HG03469 (cell line): ENCODE data around the gene GRK4.
"Not testable (repeated sequence)": the region's sequence is repeated elsewhere in the genome, so short reads cannot be mapped to it uniquely, and the experiment has no call there.

Experiments
- ATAC-seq: cut with Tn5 transposase; IDR thresholded peaks from one replicate; pipeline ENCODE4 v1.9.1; 2021; ENCODE audit warnings: mild to moderate bottlenecking, moderate library complexity, moderate number of reproducible peaks; ENCODE audit not compliant: unreplicated experiment

The GRK4 gene

DNA sequence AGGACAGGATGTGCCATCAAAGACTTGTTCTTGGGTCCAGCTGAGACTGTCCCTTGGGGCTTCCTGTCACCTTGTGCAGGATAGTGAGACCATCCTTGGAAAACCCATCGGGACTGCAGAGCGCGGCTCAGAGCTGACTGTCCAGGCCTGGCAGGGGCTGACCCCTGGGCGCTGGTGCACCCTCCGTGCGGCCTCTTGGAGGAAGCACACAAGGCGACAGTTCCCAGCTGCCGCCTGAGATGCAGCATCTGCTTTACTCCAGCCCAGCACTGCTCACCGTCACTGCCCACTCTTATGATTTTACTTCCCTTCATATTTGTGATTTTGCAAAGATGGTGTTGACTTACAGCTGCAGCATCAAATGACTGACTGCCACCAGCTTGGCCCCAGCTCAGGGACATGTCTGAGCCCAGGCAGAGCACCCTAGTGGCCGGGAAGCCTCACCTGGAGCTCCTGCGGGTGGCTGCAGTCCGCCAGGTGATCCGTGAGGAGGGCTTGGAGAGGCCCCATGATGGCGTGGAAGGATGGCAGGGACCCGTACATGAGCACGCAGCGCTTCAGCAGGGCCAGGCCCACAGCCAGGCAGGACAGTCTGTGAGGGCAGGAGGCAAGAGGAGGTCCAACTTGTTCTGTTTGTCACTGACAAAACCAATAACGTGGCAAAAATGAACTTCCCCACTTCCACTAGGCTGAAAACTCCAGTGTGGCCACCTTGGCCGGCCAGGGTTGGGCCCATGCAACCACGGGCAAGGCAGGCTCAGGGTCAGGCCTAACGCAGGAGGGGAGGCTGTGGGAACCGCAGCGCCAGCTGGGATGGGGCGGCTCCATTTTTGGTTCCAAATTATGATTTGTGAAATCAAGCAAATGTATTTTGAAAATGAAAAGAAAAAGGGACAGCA lies 22.0 kb upstream of the GRK4 start:
- no peak for ATAC-seq

- no peak for ATAC-seq
Observed at GRCh38 chr4:2942037-2942531, 21.3 kb upstream of the GRK4 start.

DNA sequence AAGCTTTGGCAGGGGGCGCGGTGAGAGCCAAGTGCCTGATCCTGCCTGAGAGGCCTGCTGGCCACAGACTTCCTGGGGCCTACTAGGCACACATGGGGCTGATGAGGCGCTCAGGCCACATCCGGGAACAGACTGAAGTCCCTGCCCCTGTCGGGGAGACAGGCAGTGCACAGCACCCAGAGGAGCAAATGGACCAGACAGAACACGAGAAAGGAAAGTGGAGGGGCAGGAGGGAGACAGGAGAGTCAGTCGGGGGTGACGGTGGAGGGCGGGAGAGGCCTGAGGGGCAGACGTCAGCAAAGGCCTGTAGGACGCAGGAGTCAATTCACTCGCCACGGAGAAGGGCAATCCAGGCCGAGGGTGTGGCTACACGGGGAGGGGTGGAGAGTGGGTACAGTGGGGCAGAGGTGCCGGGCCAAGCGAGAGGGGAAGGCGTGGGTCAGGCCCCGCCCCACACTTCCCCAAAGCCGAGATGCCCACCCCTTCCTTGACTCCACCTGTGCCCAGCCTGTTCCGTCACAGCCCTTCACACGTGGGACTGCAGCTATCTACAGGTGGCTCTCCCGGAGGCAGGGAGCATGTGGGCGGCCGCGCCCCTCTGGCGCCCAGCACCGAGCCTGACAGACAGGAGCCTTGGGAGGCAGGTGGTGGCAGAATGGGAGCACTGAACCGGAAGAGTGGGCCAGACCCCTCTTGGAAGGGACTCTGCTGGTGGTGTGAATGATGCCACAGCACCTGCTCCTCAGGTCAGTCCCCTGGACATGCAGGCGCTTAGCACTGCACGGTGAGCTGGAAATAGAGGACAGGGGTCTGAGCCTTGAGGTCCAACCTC lies 20.6 kb upstream of the GRK4 start:
- no peak for ATAC-seq

DNA sequence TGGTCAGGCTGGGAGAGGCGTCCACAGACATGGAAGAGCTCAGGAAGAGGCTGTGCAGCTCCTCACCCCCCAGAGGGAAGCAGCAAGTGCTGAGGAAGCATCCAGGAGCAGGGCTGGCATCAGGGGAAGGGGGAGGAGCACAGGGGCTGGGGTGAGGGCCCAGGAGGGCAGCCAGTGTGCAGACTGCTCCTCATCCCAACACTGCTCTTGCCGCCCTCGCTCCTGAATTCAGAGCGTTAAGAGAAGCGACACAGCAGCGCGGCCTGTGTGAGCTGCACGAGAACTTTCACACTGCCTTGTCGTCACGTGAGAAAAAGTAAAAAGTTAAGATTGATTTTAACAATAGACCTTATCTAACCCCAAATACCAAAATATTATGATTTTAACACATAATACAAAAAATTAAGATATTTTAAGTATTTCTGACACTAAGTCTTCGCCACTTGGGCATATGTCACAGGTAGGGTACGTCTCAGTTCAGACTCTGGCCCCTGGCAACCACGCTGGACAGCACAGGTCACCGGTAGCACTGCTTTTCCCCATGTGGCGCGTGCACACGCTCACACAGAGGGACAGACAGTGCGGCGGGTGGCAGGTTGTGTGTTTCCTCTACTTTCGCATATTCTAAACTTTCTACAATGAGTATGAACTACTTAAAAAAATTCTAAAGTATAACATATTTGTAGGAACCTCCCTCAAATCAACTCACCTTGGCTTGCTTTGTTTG lies 19.8 kb upstream of the GRK4 start:
- ATAC-seq, result no peak

GRCh38 chr4:2944091-2944482 lies 19.3 kb upstream of the GRK4 start:
- ATAC-seq, result no peak

DNA sequence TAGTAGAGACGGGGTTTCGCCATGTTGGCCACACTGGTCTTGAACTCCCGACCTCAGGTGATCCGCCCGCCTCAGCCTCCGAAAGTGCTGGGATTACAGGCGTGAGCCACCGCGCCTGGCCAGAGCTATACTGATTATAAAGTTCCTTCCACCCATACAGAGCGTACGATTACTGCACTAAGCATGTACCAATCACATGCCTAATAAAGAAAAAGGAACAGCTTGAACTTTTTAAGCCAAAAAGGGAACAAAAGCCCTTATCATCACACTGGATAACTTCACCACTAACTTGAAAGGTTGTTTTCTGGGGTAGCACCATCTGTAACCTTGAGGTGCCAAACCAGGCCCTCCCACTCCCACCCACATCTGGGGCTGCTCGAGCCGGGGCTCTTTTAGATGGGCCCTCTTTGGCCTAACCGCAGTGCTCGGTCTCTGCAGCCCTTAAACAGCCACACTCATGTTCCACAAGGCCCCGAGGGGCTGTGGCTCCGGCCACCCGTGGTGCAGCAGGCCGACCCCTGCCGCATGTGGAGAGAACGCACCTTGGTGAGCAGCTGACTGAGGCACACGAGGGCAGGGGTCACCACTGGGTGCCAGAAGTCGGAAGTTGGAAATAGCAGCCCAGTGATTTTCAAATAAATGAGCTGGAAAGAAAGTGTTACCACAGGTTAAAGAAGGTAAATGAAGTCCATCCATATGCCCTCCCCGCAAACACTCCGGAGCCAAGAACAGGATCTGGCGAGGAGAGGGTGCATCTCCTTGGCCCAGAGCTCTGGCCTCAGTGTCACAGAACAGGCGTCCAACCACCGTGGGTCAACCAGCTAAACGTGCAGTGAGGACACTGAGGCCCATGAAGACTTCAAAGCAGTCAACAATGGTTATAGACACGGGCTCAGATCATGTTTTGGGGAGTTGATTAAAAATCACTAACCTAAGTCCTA lies 18.5 kb upstream of the GRK4 start:
- ATAC-seq, result no peak

- not testable (repeated sequence) for ATAC-seq
Observed at GRCh38 chr4:2945619-2946604, 17.5 kb upstream of the GRK4 start.

- ATAC-seq, result no peak
Observed at GRCh38 chr4:2946812-2947600, 16.4 kb upstream of the GRK4 start.

DNA sequence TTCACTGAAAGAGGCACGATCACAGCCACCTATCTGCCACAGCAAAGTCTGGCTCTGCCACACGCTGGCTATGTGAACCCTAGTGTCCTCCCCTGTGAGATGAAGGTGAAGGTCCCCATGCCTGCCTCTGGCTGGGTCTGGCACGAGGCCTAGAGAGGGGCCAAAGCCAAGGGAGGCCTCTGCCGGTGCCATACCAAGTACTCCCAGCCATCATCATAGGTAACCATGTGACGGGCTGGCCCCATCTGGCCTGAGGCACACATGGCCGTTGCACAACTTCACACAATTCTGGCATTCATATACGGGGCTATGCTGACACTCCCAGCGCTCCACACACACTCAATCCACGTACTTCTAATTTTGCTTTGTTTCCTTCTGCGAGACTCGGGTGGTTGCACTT lies 15.4 kb upstream of the GRK4 start:
- no peak for ATAC-seq

- ATAC-seq, result no peak
Observed at GRCh38 chr4:2948895-2949781, 14.2 kb upstream of the GRK4 start.

DNA sequence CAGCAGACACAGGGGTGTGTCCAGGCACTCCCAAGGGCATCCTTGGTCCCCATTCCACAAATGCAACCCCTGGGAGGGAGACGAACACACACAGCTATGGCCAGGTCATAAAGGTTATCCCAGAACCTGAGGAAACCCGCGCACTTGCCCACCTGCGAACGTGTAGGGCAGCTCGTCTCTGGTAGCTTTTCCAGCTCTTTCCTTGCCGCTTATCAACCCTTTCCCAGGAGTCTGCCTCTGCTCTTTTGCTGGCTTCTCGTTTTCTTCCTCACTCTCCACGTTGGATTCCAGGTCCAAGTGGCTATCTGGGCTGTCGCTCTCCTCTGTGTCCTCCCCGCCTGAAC lies 13.6 kb upstream of the GRK4 start:
- no peak for ATAC-seq

DNA sequence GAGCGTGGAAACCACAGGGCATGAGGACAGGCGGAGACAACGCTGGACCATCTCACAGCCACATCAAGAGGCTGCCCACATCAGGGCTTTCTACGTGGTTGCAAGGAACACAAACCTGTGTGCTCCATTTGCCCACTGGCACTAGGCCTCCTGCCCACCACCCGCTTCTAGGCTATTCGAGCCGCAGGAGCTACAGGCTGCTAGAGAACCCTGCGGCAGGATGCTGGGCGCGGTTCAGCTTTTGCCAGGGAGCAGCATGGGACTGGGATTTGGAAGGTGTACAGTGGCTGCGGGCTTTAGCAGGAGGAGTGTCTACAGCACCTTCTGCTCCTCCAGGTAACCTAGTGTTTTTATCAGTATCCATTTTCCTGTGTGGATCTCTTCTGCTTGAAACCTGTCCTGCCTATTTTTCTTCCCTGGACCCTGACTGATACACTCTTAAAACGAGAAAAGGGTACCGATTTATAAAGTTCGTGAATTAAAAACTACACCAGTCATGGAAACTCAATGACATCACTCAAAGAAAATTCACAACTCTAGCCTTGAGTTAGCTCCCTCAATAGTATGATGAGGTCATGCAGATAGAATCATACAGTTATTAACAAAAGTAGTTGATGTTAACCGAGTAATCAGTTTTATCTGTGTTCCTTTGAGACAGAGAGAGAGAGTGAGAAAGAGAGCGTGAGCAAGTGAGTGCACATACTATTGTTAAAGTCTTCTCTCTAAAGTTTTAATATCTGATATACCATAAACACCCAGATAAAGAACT lies 13.0 kb upstream of the GRK4 start:
- no peak for ATAC-seq

DNA sequence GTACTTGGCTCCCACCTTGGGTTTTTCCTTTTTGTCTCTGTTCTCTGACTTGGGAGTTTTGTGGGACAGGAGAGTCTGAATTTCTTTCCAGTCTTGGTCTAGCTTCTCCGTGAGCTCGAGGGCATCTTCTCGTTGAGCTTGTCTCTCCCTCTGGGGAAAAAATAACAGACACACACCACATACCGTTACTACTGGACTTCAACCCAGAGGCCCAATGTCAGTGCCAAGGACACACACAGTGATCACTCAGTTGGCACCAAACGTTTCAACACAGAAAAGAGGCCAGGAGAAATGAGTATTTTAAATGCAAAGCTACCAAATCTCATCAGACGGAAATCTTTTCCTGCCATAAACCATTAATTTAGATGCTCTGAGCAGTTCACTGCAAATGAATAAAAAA lies 9.9 kb upstream of the GRK4 start:
- no peak for ATAC-seq

- ATAC-seq, result no peak
Observed at GRCh38 chr4:2954358-2955185, 8.8 kb upstream of the GRK4 start.

DNA sequence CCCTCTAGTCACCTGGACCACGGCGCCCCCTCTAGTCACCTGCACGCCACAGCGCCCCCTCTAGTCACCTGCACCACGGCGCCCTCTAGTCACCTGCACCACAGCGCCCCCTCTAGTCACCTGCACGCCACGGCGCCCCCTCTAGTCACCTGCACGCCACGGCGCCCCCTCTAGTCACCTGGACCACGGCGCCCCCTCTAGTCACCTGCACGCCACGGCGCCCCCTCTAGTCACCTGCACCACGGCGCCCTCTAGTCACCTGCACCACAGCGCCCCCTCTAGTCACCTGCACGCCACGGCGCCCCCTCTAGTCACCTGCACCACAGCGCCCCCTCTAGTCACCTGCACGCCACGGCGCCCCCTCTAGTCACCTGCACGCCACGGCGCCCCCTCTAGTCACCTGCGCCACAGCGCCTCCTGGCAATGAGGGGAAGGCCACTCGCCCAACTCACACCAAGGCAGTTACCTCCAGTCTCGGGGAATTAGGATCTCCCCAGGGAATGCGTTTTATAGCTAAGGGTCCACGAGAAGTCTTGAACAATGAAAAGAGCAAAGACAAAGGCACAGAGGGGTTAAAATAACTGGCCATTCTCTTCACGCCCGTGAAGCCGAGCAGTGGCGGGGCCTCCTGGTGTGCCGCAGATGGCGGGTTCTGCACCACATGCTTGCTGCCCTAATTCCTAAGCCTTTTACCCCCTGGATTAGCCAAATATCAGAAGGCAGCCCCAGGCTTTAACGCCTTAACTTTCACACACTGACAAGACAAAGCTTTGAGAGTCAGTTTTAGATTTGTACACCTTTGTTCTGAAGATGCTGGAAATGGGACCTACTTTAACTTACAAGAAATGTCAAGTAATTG lies 8.0 kb upstream of the GRK4 start:
- not testable (repeated sequence) for ATAC-seq
